ENCODE data around the gene SLC50A1.
"Not testable (repeated sequence)": the region's sequence is repeated elsewhere in the genome, so short reads cannot be mapped to it uniquely, and the experiment has no call there.

SLC50A1 gene

GRCh38 chr1:155116113-155116764 is 19.4 kb upstream of the SLC50A1 start:
- DNase-seq (ENCODE audit: low read depth), result no peak

GRCh38 chr1:155117610-155118009 is 18.0 kb upstream of the SLC50A1 start:
- DNase-seq (ENCODE audit: low read depth), result no peak

- DNase-seq (ENCODE audit: low read depth), result not testable (repeated sequence)
Measured at GRCh38 chr1:155118090-155118489, 17.6 kb upstream of the SLC50A1 start.

DNA sequence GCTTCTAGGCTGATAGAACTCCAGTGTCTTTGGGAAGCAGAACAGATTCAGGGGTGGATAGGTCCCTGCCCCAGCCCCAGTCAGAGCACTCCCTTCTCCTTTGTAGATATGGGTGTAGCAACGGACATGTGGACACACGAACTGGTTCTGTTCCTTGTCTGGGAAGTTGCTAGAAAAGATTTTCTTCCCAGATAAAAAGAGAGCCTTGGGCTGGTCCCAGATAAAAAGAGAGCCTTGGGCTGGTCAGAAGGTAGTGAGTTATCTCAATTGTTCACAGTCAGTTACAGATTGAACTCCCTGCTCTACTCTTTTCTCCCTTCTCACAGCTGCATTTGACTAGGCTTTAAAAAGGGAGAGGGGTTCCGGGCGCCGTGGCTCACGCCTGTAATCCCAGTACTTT is 15.4 kb upstream of the SLC50A1 start:
- DNase-seq (ENCODE audit: low read depth), result no peak

- no peak for DNase-seq (ENCODE audit: low read depth)
Measured at GRCh38 chr1:155121249-155121648, 14.4 kb upstream of the SLC50A1 start.

DNA sequence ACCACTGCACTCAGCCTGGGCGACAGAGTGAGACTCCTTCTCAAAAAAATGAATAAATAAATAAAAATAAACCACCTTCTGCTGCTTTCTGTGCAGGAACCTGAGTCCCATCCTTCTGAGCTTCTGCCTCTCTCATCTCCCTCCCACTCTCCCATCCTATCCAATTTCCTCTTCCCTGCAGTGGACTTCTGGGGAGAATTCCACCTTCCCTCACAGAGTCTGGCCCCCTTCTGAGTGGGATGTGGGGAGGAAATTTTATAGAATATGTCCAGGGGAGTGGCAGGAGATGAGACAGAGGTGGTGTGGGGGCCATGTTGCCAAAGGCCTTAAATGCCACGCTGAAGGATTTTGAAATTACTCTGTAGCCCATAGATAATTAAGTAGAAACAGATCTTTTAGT is 13.3 kb upstream of the SLC50A1 start:
- DNase-seq (ENCODE audit: low read depth), result no peak

DNA sequence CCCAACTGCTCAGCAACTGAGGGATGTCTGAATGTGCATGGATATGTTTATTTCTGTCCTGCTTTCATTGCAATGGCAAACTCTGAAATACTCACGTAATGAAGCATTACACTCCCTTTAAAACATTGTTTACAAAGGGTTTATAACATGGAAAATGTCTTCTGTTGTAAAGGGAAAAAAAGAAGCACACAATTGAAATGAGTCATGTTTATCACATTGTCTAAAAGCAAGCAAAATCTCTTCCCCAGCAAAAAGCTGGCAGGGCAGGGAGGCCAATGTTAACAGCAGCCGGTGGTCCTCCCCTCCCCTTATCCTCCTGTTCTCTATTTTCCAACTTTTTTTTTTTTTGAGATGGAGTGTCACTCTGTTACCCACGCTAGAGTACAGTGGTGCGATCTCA is 11.9 kb upstream of the SLC50A1 start:
- DNase-seq (ENCODE audit: low read depth), result no peak

DNA sequence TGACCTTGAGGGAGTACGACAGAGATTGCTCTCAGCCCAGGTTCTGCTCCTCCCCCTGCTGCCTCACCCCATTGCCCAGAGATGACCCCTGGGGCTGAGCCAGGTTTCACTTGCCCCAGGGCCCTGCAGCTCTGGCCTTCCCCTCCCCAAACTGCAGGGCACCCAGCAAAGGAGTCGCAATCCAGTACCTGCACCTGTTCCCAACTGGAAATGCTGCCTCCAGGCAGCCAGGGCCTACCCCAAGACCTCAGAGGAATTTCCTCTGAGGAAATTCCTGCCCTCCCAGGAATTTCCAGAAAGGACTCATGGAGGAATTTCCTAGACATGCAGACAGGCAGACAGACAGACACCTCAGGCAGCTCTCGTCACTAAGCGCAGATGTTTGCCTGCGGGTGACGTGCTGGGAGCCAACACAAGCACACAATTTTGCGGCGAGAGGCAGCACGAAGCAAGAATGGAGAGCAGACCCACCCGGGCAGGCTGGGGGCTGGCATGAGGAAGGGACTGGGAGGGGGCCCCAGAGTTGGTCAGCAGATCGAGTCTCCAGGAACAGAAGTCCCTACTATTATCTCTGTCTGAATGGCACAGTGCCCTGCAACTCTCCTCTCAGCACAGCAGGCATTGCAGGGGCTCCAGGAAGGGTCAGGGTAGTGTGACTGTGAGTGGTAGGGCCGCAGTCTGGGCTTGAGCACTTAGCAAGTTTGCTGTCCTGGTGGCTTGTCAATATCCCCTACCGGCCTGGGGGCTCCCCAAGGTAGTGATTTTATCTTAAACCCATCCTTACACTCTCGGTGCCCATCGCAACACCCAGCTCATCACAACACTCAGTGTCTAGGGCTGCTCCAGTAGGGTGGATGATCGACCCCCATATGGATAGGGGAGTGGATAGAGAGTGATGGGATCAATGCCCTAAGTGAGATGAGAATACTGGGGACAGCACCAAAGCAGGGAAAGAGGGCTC is 10.9 kb upstream of the SLC50A1 start:
- DNase-seq (ENCODE audit: low read depth), result no peak

GRCh38 chr1:155125511-155125945 is 10.1 kb upstream of the SLC50A1 start:
- DNase-seq (ENCODE audit: low read depth), result no peak

DNA sequence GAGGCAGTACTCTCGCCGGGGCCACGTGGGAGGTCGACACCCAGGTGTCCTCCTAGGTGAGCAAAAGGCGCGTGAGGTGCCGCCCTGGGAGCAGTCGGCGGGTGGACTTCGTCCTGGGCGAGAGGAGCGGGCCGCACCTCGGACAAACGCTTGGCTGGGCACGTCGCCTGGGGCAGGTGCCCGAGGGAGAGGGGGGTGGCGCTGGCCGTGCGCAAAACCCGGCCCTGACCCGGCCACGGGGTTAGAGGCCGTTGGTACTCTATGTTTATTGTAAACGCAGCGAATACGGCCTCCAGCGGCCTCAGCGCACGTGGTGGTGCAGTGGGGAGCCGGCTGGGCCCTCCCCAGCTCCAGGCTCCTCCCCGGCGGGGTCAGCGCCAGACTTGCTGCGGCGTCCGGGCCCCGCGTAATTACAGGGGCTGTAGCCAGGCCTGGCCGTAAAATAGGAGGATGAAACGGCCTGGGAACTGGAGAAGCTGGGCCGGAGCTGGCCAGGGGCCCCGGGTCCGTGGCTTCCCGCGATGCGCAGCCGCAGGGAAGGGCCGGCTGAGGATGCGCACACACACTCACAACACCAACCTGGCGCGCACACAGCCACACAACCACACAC is 9.6 kb upstream of the SLC50A1 start:
- DNase-seq (ENCODE audit: low read depth), result no peak

- no peak for DNase-seq (ENCODE audit: low read depth)
Measured at GRCh38 chr1:155126556-155127104, 9.0 kb upstream of the SLC50A1 start.

GRCh38 chr1:155127105-155127966 is 8.3 kb upstream of the SLC50A1 start, which contains the start of gene EFNA1:
EFNA1 (plus strand) TSS chr1:155127876; CDS start chr1:155127978, 102 bp downstream.
- no peak for DNase-seq (ENCODE audit: low read depth)

DNA sequence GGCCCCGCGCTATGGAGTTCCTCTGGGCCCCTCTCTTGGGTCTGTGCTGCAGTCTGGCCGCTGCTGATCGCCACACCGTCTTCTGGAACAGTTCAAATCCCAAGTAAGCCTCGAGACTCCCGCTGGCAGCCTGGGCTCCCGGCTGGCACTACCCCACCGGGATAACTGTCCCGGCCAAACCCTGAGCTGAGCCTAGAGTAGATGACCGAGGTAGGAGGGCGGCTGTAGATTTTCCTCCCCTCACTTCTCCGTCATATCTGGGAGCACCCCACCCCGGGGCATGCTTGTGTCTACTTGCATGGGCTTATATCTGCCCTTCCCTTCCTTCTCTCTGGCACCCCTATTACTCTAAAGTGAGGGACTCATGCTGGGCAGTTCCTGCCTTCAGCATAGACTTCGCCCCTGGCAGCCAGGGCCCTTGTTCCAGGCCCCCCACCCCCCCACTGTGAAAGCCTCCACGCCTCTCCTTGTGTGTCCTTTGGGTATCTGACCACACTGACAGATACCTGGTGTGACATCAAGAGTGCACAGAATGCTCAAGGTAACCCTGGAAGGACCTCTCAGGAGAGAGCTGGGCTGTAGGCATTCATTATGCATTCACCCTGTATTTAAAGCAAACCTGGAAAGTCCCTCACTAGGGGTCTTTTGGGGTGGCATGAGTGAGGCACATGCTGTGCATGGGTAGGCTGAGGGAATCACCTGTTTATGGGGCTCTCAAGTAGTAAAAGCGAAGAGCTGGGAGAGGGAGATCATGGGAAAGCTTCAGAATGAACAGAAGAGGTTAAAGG is 7.5 kb upstream of the SLC50A1 start:
- DNase-seq (ENCODE audit: low read depth), result no peak

DNA sequence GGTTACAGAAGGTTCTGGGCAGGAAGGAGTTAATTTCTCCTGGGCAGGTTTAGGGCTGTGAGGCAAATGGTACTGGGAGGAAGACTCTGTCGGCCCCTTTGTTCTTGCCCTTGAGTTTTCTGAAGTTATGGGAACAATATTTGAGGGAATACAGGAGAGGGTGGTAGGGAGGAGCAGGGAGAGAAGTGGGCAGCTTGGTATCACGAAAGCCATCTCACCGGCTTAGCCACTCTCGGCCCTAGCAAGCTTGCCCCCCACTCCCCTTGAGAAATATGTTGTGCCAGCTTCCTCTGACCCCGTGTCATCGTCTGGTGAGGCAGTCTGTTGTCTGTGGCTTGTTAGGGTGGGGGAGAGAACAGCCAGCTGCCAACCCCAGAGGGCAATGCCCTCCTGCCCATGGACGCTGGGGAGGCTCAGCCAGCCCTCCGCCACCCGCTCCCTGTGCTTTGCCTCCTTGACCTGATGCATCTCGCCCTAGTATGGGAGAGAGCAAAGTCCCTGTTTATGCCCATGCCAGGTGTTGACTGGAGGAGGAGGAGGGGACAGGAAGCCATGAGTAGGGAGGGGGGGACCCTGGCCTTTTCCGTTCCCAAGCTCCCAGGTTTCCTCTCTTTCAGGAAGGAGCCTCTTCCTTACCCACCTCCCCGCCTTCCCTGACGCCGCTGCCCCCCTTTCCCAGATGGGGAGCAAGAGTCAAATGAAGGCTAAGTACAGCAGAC is 6.7 kb upstream of the SLC50A1 start:
- no peak for DNase-seq (ENCODE audit: low read depth)

GRCh38 chr1:155130272-155131006 is 5.2 kb upstream of the SLC50A1 start:
- no peak for DNase-seq (ENCODE audit: low read depth)

DNA sequence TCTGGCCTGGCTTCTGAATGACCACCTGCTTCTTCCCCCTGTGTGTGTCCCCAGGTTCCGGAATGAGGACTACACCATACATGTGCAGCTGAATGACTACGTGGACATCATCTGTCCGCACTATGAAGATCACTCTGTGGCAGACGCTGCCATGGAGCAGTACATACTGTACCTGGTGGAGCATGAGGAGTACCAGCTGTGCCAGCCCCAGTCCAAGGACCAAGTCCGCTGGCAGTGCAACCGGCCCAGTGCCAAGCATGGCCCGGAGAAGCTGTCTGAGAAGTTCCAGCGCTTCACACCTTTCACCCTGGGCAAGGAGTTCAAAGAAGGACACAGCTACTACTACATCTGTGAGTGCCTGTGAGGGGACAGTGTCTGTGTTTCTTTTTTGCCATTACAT is 4.4 kb upstream of the SLC50A1 start:
- DNase-seq (ENCODE audit: low read depth), result no peak

DNA sequence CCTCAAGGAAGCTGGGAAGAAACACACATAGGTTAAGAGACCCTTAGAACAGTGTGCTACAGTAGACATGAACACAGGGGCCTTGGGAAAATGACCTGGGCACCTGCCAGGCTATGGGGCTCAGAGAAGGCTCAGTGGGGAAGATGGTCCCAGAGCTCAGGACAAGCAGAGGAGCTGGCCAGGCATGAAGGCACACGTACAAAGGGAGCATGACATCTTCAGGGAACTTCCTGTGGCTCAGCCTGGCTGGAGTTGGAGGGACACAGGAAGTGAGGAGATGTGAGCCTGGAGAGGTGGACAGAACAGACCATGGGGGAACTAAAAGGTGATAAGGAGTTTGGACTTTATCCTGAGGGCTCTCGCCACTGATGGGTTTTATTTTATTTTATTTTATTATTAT is 3.8 kb upstream of the SLC50A1 start:
- no peak for DNase-seq (ENCODE audit: low read depth)

- DNase-seq (ENCODE audit: low read depth), result no peak
Measured at GRCh38 chr1:155133799-155134281, 1.8 kb upstream of the SLC50A1 start.

DNA sequence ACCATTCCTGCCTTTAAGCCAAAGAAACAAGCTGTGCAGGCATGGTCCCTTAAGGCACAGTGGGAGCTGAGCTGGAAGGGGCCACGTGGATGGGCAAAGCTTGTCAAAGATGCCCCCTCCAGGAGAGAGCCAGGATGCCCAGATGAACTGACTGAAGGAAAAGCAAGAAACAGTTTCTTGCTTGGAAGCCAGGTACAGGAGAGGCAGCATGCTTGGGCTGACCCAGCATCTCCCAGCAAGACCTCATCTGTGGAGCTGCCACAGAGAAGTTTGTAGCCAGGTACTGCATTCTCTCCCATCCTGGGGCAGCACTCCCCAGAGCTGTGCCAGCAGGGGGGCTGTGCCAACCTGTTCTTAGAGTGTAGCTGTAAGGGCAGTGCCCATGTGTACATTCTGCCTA is 1.3 kb upstream of the SLC50A1 start:
- DNase-seq (ENCODE audit: low read depth), result no peak

Data from fibroblast of the conjunctiva (primary cell).